DMS53 (cell line): ENCODE data around the gene CCND2.

Experiments
- DNase-seq: peaks from one replicate; lab custom pipeline; 2025; lab: John Stamatoyannopoulos, UW

CCND2 gene

DNA sequence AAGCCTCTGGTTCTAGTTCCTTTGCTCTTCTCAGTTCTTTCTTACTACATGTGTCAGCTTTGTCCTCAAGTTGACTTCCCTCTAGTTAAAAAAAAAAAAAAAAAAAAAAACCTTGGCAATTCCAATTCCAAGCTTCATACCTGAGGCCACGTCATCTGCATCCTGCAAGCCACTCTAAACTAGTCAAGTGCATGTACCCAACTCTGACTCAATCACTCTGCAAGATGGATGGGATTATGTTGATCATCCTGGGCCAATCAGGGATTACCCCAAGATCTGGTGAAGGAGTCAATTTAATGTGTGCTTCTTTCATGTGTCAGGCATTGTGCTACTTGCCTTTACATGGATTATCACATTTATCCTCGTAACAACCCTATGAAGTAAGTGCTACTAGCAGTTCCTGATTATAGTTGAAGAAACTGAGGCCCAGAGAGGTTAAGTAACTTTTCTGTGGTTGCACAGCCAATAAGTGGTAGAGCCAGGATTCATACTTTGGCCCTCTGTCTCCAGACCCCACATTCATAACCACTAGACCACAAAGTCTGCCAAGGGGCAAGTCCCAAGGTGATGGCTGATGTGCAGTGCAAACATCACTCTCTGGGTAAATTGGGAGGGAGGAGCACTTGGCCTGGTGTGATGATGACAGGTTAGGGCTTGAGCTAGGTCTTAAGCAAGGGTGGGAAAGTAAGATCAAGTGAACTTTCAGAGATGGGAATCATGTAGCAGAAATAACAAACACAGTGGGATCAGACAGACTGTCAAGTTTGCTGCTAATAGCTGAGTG lies 17.3 kb upstream of the CCND2 start:
- DNase-seq: peak; percentile 77

DNA sequence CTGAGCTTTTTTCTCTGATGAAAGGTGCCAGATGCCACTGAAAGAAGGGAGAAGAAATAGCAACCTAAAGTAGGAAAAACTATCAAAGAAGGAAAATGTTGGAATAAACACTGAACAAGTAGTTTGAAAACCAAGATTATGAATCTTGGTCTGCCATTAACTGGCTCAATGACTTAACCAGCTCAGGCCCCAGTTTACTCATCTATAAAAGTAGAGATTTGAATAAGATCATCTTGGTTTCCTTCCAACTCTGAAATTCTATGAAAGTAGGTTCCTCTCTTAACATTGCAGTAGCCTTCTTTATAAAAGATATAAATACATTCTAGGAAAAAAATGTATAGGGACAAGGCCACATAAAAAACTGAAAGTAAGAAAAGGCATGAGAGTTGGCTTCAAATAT lies 16.1 kb upstream of the CCND2 start:
- no peak for DNase-seq

DNA sequence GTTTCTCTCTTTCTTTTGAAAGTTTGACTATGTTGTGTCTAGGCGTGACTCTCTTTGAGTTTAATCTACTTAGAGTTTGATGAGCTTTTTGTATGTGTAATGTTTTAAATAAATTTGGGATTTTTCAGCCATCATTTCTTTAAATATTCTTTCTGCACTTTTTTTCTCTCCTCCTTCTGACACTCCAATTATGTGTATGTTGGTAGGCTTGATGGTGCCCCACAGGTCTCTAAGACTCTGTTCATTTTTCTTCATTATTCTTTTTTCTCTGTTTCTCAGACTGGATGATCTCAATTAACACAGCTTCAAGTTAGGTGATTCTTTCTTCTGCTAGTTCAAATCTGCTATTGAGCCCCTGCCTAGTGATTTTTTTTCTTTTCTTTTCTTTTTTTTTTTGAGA lies 14.5 kb upstream of the CCND2 start:
- no peak for DNase-seq

DNA sequence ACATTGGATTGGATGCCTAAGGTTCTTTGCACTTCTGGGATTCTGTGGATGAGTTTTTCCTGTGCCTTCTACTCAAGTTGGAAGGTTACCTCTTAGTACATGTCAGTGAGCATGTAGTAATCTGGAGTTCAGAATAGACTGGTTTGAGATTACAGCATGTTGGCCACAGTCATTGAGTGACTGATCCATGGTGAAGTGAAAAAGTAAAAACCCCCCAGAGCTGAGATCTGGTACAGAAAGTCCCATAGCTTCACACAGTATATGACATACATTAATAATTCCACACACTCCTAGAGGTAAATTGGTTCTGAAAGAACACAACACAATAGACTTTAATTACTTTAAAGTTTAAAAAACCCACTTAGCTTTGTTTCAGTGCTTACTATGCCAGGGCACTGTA lies 11.9 kb upstream of the CCND2 start:
- no peak for DNase-seq

DNA sequence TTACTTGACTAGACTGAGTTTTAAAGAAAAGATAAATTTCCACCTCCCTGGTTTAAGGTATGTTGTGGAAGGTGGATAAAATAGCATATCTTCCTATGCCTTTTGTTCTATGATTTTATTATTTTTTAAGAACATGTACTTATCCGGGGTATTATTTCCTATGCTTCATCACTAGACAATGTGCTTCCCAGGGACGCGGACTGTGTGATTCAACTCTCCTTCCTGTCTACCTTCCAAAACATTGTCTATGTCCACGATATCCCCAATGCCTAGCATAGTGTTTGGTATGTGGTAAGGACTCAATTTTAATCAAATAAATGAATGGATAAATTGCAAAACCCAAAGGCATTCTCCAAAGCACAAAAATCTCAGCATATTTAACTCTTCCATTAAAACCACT lies 8.3 kb upstream of the CCND2 start:
- no peak for DNase-seq

DNA sequence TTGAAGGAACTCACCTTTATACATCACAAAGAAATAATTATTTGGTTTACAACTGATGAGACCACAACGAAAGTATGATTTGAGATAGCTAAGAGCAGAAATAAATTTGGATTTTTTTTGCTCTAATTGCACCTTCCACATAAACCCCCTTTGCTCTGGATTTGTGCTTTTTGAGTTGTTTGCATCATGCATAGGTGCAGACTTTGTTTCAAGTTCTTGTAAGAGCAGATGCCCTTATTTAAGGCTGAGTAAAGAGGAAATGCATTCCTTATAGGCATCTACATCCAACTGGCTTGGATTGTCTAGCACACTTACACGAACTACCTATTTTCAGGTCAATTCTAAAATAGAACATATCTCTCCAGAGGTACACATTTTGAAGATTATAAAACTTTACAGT lies 6.6 kb upstream of the CCND2 start:
- DNase-seq: no peak

DNA sequence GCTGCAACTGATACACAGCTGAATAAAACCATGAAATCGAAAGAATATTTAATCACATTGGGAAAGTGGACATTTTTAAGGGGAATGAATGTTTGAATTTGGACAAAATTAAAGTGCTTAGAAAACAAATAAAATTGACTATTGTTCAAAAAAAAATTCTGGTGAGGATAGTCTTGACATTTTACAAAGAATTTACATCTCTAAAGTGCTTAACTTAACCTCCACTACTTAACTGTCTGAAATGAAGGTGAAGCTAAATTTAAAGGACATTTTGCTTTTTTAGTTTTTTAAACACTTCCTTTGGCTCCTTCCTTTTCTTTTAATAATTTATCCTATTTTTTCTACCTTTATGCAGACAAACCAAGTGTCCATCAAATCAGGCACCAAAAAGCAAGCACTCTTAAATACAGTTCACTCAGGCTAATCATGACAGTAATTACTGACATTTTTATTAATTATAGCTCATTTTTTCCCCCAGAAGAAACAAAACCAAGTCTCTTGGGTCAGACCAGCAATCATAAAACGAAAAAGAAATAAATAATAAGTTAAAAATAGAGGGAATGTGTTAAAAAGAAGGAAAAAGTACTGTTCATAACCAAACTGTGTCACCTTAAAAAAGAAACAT lies 5.7 kb upstream of the CCND2 start:
- DNase-seq: no peak

DNA sequence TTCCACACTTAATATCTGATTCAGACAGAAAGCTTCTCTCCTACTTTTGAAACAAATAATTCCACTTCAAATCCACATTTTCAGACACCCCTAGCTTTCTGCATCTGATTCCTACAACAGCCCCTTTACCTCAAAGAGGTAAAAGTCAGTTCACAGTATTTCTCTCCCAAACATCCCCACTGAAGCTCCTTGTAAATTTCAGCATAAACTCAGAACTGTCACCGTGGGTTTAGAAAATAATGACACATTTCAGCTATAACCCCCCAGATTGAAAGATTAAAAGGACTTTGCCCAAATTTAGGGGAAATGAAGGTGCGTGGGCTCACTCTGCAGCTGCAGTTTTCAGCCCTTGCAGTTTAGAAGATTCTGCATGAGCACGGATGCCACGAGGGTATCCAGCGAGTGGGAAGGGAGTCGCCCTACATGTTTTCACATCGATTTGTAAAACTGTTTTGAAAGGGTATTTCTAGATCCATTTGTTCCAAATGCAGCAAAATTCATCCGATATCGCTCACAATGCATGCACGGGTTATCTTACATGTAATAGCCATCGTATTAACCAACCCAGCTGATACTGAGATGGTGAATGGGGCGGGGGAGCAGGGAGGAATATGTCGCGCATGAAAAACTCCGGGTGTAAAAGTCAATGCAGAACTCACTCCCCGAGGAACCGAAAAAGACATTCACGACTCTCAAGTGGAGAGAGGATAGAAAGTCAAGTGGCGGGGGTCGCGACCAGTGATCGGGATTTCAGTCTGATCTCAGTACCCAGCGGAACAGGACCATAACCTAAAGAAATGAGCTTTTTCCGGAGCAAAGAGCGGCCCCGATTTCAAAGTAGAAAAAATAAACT lies 5.0 kb upstream of the CCND2 start:
- peak; percentile 95 for DNase-seq

DNA sequence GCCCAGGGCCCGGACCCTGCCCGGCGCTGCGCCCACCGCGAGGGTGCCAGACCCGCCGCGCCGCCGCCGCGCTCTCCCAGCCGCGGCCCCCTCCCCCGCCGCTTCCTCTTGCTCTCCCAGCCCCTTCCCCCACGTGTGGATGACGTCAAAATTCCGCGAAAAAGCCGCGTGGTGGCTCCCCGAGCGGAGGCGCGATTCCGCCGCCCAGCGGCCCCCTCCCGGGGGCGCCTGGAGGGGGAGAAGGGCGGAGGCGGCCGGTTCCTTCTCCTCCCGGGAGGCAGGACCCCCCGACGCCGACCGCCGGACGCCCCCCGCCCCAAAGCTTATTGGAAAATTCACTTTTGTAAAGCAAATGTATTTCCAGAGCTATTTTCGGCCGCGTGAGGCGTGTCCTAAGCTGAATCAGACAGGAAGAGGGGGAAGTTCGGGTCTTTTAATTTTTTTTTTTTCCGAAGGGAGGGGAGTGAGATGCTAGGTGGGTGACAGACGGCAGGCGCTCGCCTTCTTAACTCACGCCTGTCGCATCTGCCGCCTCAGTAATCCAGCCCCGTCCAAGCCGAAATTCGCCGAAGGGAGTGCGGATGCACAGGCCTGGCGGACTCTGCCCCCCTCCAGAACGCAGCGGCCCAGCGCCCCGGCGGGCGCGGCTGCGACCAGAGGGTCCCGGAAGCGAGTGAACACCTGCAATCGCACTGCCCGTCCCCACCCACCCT lies 4.1 kb upstream of the CCND2 start:
- peak; percentile 100 for DNase-seq

DNA sequence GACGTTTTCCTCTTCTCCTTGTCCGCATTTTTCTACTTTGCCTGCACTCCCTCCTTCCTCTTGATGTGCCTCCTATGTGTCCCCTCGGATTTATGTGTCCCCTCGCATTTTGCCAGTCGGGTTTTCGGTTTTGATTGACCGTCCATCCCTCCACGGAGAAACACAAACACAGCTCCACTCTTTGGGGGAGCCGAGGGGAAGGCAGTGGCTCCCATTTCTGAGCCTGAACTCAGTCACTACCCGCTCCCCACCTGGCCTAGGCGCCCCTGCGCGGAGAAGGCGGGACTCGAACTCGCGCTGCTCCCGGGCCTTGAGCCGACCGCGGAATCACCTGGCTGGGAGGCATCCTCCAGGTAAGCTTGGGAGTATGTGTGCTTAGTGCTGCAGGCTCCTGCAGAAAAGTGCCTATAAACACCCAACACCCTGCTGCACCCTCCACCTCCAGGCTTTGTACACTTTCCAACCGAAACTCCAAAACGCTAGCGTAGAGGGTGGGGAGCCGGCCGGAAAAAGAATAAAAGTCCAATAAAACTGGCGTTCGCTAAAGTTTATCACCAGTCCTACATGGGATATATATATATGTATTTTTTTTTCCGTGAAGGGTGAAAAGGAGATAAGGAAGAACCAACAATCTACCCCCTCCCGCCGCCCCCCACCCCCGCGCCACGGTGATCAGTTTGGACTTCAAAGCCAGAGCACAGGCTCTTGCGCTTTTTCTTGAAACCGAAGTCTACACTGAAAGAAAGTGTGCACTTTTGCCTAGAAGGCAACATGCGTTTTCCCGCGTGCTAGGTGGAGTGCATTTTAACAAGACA lies 3.3 kb upstream of the CCND2 start:
- peak; percentile 97 for DNase-seq

DNA sequence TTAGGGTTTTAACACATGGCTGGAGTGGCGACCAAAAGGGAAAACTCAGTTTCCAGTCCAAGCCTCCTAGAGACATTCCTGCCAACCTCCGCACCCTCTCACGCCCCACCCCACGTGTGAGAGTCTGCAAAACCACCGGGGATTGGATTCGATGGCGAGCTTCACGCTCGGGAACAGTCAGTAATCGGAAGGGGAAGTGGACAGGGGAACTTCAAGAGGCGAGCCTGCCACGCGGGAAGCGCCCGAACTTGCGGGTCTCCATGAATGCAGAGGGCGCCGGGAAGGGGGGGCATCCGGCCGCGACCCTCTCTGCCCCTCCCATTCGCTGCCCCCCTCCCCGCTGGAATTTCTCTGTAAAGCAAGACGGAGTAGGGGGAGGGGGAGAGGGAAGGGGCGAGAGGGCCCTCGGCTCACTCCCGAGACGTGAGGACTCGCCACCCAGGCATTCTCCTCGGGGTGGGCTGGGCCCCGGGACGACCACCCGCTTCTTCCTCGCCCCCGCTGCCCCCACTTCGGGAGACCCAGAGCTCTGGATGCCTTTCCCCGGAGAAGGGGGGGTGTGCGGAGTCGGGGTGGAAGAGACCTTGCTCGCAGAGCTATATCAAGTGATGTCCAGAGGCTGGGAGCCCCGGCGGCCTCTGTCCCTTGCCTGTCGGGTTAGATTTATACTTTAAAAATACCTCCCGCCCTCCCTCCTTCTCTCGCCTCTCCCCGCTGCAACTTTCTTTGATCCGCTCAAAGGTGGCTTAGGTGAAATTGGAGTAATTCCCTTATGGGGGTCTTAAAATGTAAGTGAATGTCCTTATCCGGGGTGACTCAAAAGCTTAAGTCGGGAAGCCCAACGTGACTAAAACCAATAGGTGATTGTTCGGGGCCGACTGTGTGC lies 2.5 kb upstream of the CCND2 start:
- peak; percentile 100 for DNase-seq

DNA sequence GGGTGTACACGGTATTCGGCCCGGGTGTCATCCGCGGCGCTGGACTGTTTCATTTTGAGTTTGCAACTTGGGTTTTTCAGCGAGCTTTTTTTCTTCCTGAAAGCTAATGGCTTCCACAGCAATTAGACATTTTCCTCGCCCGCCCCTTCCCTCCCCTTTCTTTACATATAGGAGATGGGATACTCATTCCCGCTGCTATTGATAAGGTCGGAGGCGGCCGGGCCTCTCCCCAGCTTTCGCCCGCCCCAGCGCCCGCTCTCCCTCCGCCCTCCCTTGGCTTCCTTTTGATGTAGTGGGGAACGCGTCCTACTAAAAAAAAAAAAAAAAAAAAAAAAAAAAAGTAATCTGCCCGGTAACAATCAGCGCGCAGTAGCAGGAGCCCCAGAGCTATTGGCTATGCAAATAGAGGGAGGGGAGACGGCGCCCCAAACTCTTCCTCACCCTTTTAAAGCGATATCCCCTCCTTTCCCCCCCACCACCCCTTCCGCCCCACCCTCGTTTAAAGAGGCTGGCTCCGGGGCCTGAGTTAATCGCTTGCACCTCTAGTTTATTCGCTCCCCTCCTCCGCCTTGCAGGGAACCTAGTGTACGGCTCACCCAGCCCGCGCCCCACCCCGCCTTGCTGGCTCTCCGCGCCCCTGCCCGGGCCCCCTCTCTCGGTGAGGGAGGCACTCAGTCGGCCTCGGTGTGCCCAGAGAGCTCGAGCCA lies 1.7 kb upstream of the CCND2 start:
- DNase-seq: peak; percentile 100

DNA sequence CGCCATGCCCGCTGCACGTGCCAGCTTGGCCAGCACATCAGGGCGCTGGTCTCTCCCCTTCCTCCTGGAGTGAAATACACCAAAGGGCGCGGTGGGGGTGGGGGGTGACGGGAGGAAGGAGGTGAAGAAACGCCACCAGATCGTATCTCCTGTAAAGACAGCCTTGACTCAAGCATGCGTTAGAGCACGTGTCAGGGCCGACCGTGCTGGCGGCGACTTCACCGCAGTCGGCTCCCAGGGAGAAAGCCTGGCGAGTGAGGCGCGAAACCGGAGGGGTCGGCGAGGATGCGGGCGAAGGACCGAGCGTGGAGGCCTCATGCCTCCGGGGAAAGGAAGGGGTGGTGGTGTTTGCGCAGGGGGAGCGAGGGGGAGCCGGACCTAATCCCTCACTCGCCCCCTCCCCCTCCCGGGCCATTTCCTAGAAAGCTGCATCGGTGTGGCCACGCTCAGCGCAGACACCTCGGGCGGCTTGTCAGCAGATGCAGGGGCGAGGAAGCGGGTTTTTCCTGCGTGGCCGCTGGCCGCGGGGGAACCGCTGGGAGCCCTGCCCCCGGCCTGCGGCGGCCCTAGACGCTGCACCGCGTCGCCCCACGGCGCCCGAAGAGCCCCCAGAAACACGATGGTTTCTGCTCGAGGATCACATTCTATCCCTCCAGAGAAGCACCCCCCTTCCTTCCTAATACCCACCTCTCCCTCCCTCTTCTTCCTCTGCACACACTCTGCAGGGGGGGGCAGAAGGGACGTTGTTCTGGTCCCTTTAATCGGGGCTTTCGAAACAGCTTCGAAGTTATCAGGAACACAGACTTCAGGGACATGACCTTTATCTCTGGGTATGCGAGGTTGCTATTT lies 914 bp upstream of the CCND2 start:
- peak; percentile 100 for DNase-seq

DNA sequence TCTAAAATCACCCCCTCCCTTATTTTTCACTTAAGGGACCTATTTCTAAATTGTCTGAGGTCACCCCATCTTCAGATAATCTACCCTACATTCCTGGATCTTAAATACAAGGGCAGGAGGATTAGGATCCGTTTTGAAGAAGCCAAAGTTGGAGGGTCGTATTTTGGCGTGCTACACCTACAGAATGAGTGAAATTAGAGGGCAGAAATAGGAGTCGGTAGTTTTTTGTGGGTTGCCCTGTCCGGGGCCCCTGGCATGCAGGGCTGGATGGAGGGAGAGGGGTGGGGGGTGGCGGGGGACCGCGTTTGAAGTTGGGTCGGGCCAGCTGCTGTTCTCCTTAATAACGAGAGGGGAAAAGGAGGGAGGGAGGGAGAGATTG lies 300 bp upstream of the CCND2 start:
- no peak for DNase-seq

DNA sequence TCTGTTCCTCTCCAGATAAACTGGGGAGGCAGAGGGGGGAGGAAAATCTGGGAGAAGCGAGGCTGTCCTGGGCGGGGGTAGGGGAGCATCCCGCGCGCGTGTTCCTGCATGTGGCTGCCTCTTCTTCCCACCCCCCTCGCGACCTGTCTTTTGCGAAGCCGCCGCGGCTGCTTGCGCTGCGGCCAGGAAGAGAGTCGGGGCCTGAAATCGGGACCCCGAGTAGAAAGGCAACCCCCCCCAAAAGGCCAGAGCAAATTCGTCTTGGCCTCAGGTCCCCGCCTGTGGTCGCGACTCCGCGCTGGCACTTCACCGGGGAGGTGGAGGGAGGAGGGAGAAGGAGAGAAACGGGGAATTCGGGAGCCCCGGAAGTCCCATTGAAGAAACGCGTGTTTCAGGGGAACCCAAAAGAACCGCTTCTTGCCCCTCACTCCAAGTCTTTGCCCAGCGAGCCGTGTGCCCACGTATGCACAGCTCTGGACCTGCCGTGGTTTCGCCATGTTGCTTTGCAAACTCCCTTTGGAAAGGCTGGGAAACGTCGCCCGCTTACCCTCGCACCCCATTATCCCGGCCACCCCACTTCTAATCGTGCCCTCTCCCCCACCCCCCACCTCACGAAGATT lies 944 bp downstream of the CCND2 start:
- DNase-seq: peak; percentile 98

DNA sequence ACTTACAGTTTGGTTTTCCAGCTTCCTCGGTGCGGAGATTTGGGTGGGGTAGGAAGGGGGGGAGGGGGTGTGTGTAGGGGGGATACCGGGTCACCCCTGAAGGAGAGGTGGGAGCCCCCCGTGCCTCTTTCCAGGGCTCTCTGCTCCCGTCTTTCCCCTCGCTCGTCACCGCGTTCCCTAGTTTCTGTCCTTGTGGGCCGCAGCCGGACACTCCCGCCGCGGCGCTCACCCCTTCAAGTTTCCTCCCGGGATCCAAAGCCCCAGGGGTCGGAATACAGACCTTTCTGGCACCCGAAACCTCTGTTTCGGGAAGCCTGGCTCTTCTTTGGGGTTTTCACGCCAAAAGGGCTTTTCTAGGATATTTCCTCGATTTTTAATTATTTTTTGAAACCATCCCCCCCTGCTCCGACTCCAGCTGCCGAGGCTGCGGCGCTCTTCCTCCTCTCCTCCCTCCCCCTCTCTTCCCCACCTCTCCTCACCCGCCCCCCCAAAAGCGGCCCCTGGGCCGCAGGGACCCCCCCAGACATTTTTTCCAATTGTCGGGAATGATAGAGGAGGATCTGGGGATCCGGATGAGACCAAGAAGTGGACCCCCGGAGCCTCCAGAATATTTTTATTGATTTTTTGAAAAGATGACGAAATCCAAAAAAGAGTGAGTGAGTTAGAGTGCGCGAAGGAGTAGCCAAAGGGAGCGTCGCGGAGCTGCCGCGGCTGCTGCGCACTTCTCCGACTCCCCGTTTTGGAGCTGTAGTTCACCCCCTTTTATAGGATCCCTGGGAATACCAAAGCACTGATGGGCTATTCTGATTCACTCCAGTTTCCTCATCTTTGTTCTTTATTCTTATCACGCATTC lies 1.7 kb downstream of the CCND2 start:
- peak; percentile 96 for DNase-seq

DNA sequence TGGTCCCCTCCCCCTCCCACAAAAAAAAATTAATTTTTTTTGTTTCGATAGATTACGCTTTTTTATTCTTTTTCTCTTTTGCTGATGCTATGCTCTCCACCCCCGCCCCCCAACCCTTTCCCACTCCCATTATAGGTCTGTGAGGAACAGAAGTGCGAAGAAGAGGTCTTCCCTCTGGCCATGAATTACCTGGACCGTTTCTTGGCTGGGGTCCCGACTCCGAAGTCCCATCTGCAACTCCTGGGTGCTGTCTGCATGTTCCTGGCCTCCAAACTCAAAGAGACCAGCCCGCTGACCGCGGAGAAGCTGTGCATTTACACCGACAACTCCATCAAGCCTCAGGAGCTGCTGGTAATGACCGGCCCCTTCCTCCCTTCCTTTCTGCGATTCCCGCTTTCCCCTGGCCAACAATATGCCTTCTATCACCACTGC lies 2.3 kb downstream of the CCND2 start:
- peak; percentile 85 for DNase-seq
